SKM-1 treated with dmso at 0.1 percent for 144 hours (cell line): ENCODE results near the gene PLA2G2F.

Experiments
- DNase-seq: peaks from one replicate; lab custom pipeline; 2025; ENCODE audit not compliant: unreplicated experiment; lab: John Stamatoyannopoulos, UW

Gene PLA2G2F

GRCh38 chr1:20168564-20169491 is 29.7 kb downstream of the PLA2G2F start:
- DNase-seq: no peak

- DNase-seq: no peak
These were observed 30.8 kb downstream of the PLA2G2F start for GRCh38 chr1:20169932-20170331.

DNA sequence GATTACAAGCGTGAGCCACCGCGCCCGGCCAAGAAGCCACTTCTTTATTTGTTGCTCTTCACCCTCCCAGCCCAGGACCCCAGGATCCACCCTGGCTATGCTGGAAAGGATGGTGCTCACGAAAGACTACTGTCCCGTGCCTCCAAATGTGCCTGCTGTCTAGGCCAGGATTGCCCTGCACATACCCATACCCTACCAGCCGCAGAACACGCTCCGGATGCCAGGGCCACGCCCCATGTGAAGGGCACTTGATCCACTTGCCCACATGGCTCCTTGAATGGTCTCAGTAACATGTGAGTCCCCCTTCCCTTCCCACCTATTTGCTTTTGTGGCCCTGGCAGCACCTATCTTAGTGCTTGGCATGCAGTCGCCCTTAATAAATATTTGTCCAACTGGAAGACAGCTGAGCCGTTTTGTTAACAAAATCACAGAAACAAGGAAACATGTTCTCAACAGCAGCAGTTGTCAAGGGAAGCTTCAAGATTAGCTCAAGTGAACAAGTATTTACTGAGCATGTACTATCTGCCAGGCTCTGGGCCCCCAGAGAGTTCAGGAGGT is 33.0 kb downstream of the PLA2G2F start:
- DNase-seq: no peak

GRCh38 chr1:20174937-20175666 is 36.0 kb downstream of the PLA2G2F start:
- peak; percentile 88 for DNase-seq

DNA sequence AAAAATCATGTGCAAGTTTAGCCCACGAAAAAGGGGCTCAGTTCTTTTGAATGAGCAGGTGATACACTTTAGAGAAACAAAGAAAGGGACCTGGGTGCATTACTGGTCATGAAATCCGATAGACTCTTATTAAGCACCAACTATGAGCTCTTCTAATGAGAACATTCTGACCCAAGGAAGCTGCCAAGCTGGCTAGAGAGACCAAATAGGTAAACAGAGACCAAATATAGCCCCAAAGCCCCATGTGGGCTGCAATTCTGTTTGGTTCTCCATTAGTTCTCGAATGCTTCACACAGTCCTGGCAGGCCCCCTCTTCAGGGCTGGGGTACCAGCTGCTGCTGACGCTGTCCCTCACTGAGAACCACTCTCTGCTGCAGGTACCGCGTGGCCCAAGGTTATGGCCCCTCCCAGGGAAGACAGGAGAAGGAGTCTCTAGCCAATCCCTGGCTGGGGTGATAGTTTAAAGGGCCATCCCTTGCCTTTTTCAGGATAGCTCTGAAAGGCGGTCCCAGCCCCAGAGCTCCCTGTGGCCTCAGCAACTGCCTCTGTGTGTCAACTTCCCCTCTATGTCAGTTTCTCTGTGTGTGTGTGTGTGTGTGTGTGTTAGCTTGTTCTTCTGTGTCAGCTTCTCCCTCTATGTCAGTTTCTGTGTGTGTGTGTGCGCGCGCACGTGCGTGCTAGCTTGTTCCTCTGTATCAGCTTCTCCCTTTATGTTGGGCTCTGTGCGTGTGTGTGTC is 39.7 kb downstream of the PLA2G2F start:
- peak; percentile 23 for DNase-seq

GRCh38 chr1:20179371-20180128 is 40.4 kb downstream of the PLA2G2F start:
- no peak for DNase-seq

DNA sequence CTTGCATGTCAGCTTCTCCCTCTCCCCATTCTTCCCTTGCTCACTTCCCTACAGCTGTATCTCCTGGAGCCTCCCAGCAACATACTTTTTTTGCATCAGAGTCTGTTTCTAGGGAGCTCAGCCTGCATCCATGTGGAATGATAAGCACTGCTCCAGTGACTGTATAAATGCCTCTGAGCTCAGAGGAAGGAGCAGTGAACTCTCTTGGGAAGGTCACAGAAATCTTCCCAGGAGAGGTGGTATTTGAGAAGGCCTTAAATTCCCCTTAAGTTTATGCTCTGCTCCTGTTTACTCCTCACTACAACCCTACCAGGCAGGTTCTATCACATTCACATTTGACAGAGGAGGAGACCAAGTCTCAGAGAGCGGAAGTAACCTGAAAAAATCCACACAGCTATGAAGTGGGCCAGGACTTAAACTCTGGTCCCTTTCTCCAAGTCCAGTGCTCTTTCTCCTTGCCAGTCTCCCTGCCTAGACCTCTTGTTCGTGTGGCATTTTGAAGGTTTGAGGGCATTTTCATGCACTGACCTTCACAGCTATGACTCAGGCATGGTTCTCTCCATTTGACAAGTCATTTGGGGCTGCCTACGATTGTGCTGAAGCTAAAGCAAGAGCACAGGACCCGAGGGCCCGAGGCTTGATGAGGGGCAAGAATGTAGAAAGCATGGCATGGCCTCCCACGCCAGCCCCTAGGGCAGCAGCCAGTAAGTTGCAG is 41.2 kb downstream of the PLA2G2F start:
- no peak for DNase-seq

DNA sequence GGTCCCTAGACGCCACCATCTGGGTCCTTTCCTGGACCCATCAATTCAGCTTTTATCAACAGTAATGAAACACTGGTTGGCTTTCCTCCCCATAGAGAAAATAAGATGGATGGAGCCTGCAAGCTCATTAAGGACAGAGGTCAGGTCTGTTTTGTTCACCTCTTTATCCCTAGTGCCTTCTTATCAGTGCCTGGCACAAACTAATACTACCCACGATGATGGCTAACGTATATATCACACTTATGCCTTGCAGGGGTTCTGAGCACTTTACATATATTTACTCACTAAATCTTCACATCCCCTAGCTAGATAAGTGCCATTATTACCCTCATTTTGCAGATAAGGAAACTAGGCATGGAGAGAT is 41.7 kb downstream of the PLA2G2F start:
- DNase-seq: no peak

- no peak for DNase-seq
These were observed 43.3 kb downstream of the PLA2G2F start for GRCh38 chr1:20182415-20182814.

DNA sequence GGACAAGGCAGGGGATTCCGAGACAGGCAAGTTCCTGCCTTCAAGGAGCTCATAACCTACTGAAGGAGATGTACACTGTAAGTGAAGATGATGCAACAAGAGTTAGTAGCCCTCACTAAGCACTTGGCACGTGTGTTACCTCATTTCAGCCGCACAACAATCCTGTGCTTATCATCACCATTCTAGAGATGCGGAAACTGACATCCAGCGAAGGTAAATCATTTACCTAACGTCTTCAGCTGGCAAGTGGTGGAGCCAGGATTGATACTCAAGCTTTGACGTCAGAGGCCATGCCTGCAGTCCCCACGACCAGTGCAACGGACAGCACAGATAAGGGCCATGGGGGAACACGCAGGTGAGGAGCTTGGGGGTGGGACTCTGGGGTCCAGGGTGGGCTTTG is 43.9 kb downstream of the PLA2G2F start:
- no peak for DNase-seq

DNA sequence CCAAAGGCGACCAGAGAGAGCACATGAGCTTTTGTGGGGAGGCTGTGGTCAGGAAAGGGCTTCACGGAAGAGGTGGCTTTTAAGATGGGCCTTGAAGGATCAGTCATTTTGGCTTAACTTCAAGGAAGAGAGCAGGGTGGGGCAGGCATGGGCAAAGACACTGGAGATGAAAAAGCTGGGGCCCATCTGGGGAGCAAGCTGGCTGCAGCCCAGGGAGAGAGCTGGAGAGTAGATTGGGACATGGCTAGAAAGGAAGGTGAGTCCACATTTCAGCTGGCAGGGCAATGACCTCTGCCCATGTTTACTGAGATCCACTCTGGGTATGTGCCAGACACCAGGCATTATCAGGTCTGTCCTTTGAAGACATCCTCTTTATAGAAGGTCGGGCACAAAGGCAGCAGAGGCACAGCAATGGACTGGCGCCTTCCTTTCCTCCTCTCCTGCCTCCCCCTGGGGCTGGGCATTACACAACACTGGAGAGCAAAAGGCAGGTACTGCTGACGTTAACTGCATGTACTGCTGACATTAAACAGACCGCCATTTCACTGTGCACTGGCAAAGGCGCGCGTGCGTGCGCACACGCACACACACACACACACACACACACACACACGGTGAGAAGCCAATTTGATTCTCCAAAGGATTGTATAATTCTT is 44.6 kb downstream of the PLA2G2F start:
- DNase-seq: no peak

DNA sequence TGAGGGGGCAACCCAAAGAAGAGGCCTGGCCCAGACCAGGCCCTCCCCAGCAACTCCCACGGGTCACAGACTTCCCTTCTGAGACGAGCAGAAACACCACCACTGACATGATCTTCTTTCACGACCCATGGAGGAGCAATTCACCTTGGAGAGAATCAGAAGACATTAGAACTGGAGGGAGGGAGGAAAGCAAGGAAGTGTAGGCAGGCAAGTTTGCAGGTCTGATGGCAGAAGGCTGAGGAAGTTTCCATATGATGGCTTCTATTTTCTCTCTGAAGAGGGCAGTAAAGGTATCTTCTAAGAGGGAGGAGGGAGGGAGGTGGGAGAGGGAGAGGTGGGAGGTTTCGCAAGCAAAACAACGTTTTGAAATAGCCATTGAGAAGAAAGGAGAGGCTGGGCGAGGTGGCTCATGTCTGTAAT is 45.4 kb downstream of the PLA2G2F start:
- DNase-seq: peak; percentile 88

GRCh38 chr1:20184997-20185833 is 46.1 kb downstream of the PLA2G2F start:
- DNase-seq: peak; percentile 78

DNA sequence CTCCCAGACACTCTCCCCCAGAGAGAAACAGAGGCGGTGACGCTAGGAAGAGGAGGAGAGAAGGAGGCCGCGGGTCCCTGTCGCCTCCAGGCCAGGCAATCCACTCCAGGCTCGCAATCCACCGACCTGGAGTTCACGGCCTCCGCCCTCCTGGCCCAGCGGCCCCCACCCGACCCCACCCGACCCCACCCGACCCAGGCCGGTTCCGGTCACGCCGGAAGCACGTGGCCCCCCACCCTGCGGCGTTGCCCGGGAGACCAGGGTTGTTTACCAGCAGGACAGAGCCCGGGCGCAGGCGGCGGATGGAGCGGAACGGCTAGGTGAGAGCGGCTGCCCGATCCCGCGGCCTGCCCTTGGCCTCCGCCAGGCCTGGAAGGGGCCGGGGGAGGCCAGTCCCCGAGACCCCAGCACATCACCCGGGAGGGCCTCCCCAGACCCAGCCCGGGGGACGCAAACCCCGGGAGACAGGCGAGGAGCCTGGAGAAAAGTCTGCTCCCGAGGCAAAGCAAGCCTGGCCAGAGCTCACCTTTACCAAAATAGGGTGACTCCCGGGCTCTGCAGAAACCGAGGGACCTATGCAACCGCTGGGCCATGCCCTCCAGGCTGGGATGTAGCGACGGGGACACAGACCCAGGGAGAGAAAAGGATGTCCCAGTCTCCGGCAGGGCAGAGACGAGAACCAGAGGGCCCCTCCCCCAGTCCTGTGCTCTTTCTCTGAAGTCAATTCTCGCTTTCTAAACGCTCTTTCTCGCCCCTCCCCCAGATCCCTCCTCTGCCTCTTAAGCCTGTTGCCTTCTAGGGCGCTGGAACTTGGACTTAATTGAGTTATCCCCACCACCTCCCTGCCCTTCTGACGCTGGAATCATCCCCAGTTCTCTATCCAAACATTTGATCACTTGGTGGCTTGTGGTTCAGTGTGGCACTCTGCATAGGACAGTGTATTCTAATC is 47.0 kb downstream of the PLA2G2F start, which contains the start of the genes PLA2G2C and UBXN10:
Gene PLA2G2C, minus strand, starts transcription at position 685 of the 949 bp plus-strand sequence. CDS start 9,155 bp downstream, outside the sequence.
Gene UBXN10, plus strand, starts transcription at position 263 of the 949 bp plus-strand sequence. CDS start 4,466 bp downstream, outside the sequence.
- DNase-seq: no peak

DNA sequence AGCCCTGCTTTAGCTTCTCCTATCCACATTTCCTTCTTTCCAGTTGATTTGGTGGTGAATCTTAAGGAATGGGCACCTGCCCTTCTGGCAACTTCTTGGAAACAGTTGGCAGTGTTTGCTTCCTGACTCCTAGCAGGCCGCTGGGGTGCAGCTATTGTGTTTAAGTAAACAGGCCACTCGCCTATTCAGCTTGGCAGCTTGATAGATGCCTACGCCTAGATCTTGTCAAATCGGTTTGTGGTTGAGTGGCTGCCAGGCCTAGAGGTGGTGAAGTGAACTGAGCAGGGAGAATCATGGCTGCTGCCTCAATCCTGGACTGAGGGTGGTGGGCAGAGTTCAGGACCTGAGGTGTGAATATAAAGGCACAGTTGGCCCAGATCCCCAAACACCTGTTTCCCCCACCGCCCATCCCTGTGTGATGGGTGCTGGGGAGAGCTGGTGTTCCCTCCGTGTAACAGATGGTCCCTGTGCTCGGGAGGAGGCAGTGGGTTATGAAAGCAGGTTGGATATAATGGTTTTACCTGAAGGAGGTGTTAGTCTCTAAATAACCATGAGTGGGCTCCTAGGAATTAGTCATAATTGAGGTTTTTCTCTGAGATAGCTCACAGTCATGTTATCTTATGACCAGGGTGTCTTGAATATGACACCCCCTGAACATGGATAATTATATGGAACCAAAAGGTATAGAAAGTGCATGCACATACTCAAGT is 48.1 kb downstream of the PLA2G2F start:
- DNase-seq: no peak

DNA sequence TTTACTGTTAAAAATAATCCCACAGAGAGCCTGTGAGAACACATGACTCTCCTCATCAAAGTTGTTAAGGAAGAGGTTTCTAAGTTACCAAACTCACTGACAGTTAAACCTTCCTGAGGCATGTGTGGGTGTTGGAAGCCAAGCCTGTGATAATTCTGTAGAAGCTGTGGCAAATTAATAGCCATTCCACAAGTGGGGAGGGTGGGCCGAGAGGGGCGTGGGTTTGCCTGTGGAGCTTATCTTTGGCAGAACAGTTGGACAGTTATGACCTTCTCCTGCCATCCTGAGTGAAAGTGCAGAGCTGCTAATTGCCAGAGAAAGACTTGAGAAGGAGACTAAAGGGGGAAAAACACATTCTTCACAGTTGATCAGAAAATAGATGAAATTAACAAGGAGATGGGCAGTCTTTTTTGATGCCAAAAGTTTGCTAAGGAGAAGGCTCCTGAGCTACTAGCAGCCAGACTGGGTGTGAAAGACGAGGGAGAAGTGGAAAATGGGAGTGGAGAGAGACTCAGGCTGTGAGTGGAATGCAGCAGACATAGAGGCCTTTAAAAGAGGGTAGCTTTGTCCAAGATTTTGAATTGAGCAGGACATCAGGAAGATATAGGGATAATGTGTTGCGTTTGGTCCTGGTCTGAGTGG is 48.8 kb downstream of the PLA2G2F start:
- no peak for DNase-seq
